PC-9 (cell line): Measurements from ENCODE around the gene ZNF592. TPM values are rescaled to one million over a fixed set of nuclear protein-coding genes. Genes with fewer than 3 reads are reported as not detected.

Experiments
- BruUV-seq: library from RNA; stranded (reverse); fragments of 400-500 nt; replicated peaks from 2 replicates; lab custom pipeline; 2021; lab: Mats Ljungman, UMichigan
- CTCF ChIA-PET: fragments of 300-600 bp; sonication (Branson Sonifier 250); formaldehyde crosslinking; loops from one replicate; lab custom pipeline; 2022; ENCODE audit warnings: antibody characterized with exemption; lab: Charles Lee
- POLR2A ChIA-PET: fragments of 300-600 bp; sonication (Branson Sonifier 250); formaldehyde crosslinking; loops from one replicate; lab custom pipeline; 2022; ENCODE audit warnings: antibody characterized with exemption; ENCODE audit not compliant: unreplicated experiment; lab: Charles Lee
- DNase-seq, 2 experiments: peaks; one replicate each; pipeline versions ENCODE4 v3.0.0 to v3.0.0-alpha.2; 2015 to 2022; ENCODE audit warnings: mixed read lengths in 1 of 2
- H2AFZ ChIP-seq: fragments of 200-600 bp; sonication (generic); 2 replicates; pipeline ENCODE4 v1.8.1; 2017; ENCODE audit warnings: antibody characterized with exemption
- H3F3A ChIP-seq: fragments of 200-600 bp; sonication (generic); 2 replicates; pipeline ENCODE4 v1.8.1; 2017; ENCODE audit warnings: antibody characterized with exemption, mild to moderate bottlenecking, low read depth; ENCODE audit not compliant: insufficient read depth
- H3K27ac ChIP-seq: fragments of 200-600 bp; sonication (generic); 2 replicates; pipeline ENCODE4 v1.6.1; 2016; ENCODE audit warnings: mixed run types
- H3K27me3 ChIP-seq: fragments of 200-600 bp; sonication (generic); 2 replicates; pipeline ENCODE4 v1.6.1; 2016; ENCODE audit warnings: low read depth, mixed run types; ENCODE audit not compliant: insufficient read depth
- H3K36me3 ChIP-seq: fragments of 200-600 bp; sonication (generic); 2 replicates; pipeline ENCODE4 v1.6.1; 2016; ENCODE audit warnings: low read depth, mixed run types
- H3K4me1 ChIP-seq: fragments of 200-600 bp; sonication (generic); replicated peaks from 2 replicates; pipeline ENCODE4 v1.6.1; 2016; ENCODE audit warnings: mixed run types; ENCODE audit not compliant: insufficient read depth
- H3K4me2 ChIP-seq: fragments of 200-600 bp; sonication (generic); 2 replicates; pipeline ENCODE4 v1.6.1; 2017; ENCODE audit warnings: mixed run types
- H3K4me3 ChIP-seq: fragments of 200-600 bp; sonication (generic); 2 replicates; pipeline ENCODE4 v1.6.1; 2016; ENCODE audit warnings: mixed run types
- H3K79me2 ChIP-seq: fragments of 200-600 bp; sonication (generic); 2 replicates; pipeline ENCODE4 v1.6.1; 2017; ENCODE audit warnings: low read depth, mixed run types
- H3K9me2 ChIP-seq: fragments of 200-600 bp; sonication (generic); 2 replicates; pipeline ENCODE4 v1.8.1; 2017; ENCODE audit warnings: mild to moderate bottlenecking; ENCODE audit not compliant: insufficient read depth
- H3K9me3 ChIP-seq: fragments of 200-600 bp; sonication (generic); 2 replicates; pipeline ENCODE4 v1.8.1; 2016; ENCODE audit warnings: low read depth; ENCODE audit not compliant: insufficient read depth
- H4K20me1 ChIP-seq: fragments of 200-600 bp; sonication (generic); 2 replicates; pipeline ENCODE4 v1.8.1; 2017; ENCODE audit not compliant: insufficient read depth
- CTCF ChIP-seq: fragments of 200-600 bp; sonication (generic); conservative IDR thresholded peaks from 2 replicates; pipeline ENCODE4 v1.6.1; 2017; ENCODE audit warnings: mixed run types, antibody characterized with exemption, mild to moderate bottlenecking, moderate library complexity
- EZH2 ChIP-seq: fragments of 200-600 bp; sonication (generic); IDR thresholded peaks from 2 replicates; pipeline ENCODE4 v1.8.0; 2017; ENCODE audit warnings: antibody characterized with exemption, low read depth
- intact Hi-C: fragments of 100-400 bp; cut with micrococcal nuclease; formaldehyde crosslinking; loops from one replicate; pipeline ENCODE4 v1.10.0; 2022; ENCODE audit not compliant: unreplicated experiment
- total RNA-seq: library from RNA; stranded (reverse); gene quantifications from 2 replicates; pipeline ENCODE4 v1.2.3, GENCODE V29; 2021

The ZNF592 gene
- total RNA-seq, 1 experiment from 2014 or later: 27.5 TPM

- Histone ChIP-seq H3K27me3 (no peaks in the 10 kb centered on the region), H3K9me2 (no peaks in the 10 kb centered on the region), H4K20me1 (peaks cover 66% of the 10 kb centered on the region), H3K36me3 (no peaks in the 10 kb centered on the region), H3K4me2 (no peak overlapping the region), H3K4me3 (no peak overlapping the region), H3K9me3 (no peaks in the 10 kb centered on the region), H2AFZ (no peak overlapping the region), H3K79me2 (peaks cover 99% of the 10 kb centered on the region), H3F3A (peaks cover 26% of the 10 kb centered on the region), H3K4me1 (no peaks in the 10 kb centered on the region), H3K27ac (0 out of 2 replicates have a peak overlapping the region, but pooled peaks have one; percentile 18)
- POLR2A ChIA-PET: no interaction called here
- intact Hi-C loops: no loop called here
- no peak for DNase-seq
- CTCF ChIA-PET: interaction anchor here (1.0 kb wide), 1 partner anchor 14 kb away, joined by 3 read pairs; the partner anchor contains the start of gene SEC11A
- no peak for TF ChIP-seq EZH2
- TF ChIP-seq CTCF: no peak
- no TSS peak for BruUV-seq
These were observed 45.4 kb upstream of the ZNF592 start for GRCh38 chr15:84702961-84703482.

- H3K27me3 ChIP-seq: no peaks in the 10 kb centered on the region
- ChIA-PET POLR2A (no interaction called here), CTCF (interaction anchor here (1.0 kb wide), 1 partner anchor 13 kb away, joined by 3 read pairs; the partner anchor contains the start of gene SEC11A)
- H3K9me3 ChIP-seq: no peaks in the 10 kb centered on the region
- no peak overlapping the region for H3K4me3 ChIP-seq
- H2AFZ ChIP-seq: no peak overlapping the region
- peaks cover 99% of the 10 kb centered on the region for H3K79me2 ChIP-seq
- DNase-seq: no peak
- peaks cover 58% of the 10 kb centered on the region for H4K20me1 ChIP-seq
- no TSS peak for BruUV-seq
- H3F3A ChIP-seq: peaks cover 26% of the 10 kb centered on the region
- no peak overlapping the region for H3K4me2 ChIP-seq
- no peaks in the 10 kb centered on the region for H3K36me3 ChIP-seq
- no peak for TF ChIP-seq CTCF
- TF ChIP-seq EZH2: no peak
- no peaks in the 10 kb centered on the region for H3K9me2 ChIP-seq
- no peaks in the 10 kb centered on the region for H3K4me1 ChIP-seq
- intact Hi-C loops: no loop called here
- no peak overlapping the region for H3K27ac ChIP-seq
These were observed 44.6 kb upstream of the ZNF592 start for GRCh38 chr15:84703808-84704207.

- ChIA-PET POLR2A (no interaction called here), CTCF (no interaction called here)
- intact Hi-C loops: no loop called here
- H3K9me2 ChIP-seq: no peaks in the 10 kb centered on the region
- BruUV-seq: no TSS peak
- H3K4me3 ChIP-seq: peak overlapping the region; percentile 67
- peak overlapping the region; percentile 85; the same call in 1 of the 2 replicates for H3K27ac ChIP-seq
- H4K20me1 ChIP-seq: peaks cover 37% of the 10 kb centered on the region
- peaks cover 23% of the 10 kb centered on the region; the same call in 1 of the 2 replicates for H3F3A ChIP-seq
- H3K27me3 ChIP-seq: no peaks in the 10 kb centered on the region
- TF ChIP-seq CTCF (no peak), EZH2 (no peak)
- H3K9me3 ChIP-seq: no peaks in the 10 kb centered on the region; the same call in 1 of the 2 replicates
- peak overlapping the region; percentile 94 for H3K4me2 ChIP-seq
- H3K4me1 ChIP-seq: peaks cover 15% of the 10 kb centered on the region
- no peak for DNase-seq
- H3K36me3 ChIP-seq: peaks cover 20% of the 10 kb centered on the region
- peaks cover 73% of the 10 kb centered on the region for H3K79me2 ChIP-seq
- no peak overlapping the region for H2AFZ ChIP-seq
These were observed 34.0 kb upstream of the ZNF592 start for GRCh38 chr15:84714372-84714771.
